ENCODE measurements around the gene IPCEF1.

DNA sequence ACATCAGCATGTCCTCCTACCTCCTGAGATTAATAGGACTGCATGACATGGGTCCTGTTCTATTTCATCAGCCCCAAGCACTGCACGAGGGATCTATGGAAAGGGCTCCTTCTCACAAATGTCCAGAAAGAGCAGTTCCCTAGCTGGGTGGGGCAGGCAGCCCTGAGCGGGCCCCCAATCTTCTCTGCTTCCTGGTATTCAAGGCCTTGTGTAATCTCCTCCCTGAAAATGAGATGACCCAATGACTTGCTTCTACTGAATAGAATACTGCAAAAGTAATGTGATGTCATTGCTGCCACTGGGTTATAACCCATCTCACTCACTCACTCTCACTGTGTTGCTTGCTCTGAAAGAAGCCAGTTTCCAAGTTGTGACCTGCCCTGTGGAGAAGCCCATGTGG is 191.1 kb downstream of the IPCEF1 start:
- TF ChIP-seq, protein P1, sequence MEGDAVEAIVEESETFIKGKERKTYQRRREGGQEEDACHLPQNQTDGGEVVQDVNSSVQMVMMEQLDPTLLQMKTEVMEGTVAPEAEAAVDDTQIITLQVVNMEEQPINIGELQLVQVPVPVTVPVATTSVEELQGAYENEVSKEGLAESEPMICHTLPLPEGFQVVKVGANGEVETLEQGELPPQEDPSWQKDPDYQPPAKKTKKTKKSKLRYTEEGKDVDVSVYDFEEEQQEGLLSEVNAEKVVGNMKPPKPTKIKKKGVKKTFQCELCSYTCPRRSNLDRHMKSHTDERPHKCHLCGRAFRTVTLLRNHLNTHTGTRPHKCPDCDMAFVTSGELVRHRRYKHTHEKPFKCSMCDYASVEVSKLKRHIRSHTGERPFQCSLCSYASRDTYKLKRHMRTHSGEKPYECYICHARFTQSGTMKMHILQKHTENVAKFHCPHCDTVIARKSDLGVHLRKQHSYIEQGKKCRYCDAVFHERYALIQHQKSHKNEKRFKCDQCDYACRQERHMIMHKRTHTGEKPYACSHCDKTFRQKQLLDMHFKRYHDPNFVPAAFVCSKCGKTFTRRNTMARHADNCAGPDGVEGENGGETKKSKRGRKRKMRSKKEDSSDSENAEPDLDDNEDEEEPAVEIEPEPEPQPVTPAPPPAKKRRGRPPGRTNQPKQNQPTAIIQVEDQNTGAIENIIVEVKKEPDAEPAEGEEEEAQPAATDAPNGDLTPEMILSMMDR (IDR thresholded peaks at IDR 0.05), result no peak
- TF ChIP-seq POLR2AphosphoS5 (IDR thresholded peaks at IDR 0.05; ENCODE audit: low read depth, low read length) (no peak), TCF7L2 (IDR thresholded peaks at IDR 0.05; ENCODE audit: low read depth, low read length) (no peak)
